Thoracic aorta (tissue), 2 donors: ENCODE data around the gene INHBA. TPM values are rescaled to one million over a fixed set of nuclear protein-coding genes. Genes with fewer than 3 reads are reported as not detected.

Source experiments
- ATAC-seq: fragments of 150-250 bp; one replicate; pipeline ENCODE4 v1.8.0; 2017; ENCODE audit warnings: low read depth; ENCODE audit not compliant: insufficient number of reproducible peaks, low FRiP score
- DNase-seq: peaks from one replicate; pipeline ENCODE4 v3.0.0-alpha.2; 2020; ENCODE audit warnings: low spot score
- H3K27ac ChIP-seq, 2 donors: fragments of 200-600 bp; sonication (generic); 1 replicate in 1 of 2; 2 replicates in 1 of 2; pipeline ENCODE4 v1.5.1; 2016; ENCODE audit warnings: mild to moderate bottlenecking in 2 of 2, moderate library complexity in 2 of 2
- H3K27me3 ChIP-seq: fragments of 200-600 bp; sonication (generic); replicated peaks from 2 replicates; pipeline ENCODE4 v1.6.0; 2016; ENCODE audit warnings: mild to moderate bottlenecking; ENCODE audit not compliant: insufficient read depth
- H3K36me3 ChIP-seq: fragments of 200-600 bp; sonication (generic); one replicate; pipeline ENCODE4 v1.5.1; 2016
- H3K4me1 ChIP-seq, 2 donors: fragments of 200-600 bp; sonication (generic); 1 replicate in 1 of 2; 2 replicates in 1 of 2; pipeline versions ENCODE4 v1.5.1 to v1.6.0; 2016; ENCODE audit warnings: low read depth in 2 of 2, mild to moderate bottlenecking in 1 of 2; ENCODE audit not compliant: control insufficient read depth in 1 of 2
- H3K4me3 ChIP-seq: fragments of 200-600 bp; sonication (generic); 2 replicates; pipeline ENCODE4 v1.5.1; 2016; ENCODE audit warnings: mild to moderate bottlenecking
- H3K9me3 ChIP-seq: fragments of 200-600 bp; sonication (generic); 2 replicates; pipeline ENCODE4 v1.5.1; 2016
- CTCF ChIP-seq: fragments of 200-600 bp; sonication (generic); IDR thresholded peaks from one replicate; pipeline ENCODE4 v1.5.1; 2019; ENCODE audit warnings: antibody characterized with exemption
- total RNA-seq, 2 donors: library from RNA; depleted of rRNA; stranded (reverse); fragments of >200 nt; gene quantifications; one replicate each; pipeline versions ENCODE4 v1.1.0 to v1.2.3, GENCODE V29; 2016

INHBA gene
- total RNA-seq, 2 donors from 2014 or later, result 24.0 to 44.8 TPM

DNA sequence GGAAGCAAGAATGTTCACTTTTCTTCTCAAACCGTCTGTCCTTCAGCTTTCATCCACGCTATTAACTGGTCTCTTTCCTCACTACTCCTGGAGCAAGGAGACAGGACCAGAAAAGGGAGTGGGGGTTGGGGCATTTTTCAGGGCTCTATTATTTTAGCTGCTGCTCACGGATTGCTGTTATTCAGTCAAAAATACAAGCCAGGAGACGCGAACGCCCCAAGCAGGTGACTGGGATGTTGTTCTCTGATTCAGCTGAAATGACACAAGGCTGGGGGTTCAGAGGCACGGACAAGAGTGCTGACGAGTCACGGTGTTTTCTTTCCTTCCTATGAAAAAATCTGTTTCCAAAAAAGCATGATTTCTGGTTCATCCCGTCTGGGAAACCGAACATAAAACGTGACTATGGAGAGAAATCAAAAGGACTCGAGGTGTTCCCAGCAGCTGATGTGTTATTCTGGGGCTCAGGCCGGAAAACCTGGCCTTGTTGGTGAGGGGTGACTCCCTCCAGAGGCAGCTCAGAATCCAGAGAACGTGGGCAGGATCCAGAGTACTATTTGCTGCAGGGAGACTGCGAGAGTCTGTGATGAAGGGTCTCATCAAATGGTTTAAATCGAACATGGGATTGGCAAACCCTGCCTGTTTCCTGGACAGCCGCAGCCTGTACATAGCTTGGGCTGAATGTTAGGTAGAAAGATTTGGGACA lies 3.5 kb upstream of the INHBA start:
- H3K27ac ChIP-seq, result peak overlapping the region; percentile 86 to 88
- no peaks in the 10 kb centered on the region for H3K27me3 ChIP-seq
- no peaks in the 10 kb centered on the region for H3K36me3 ChIP-seq
- TF ChIP-seq CTCF, result no peak
- peaks cover 12 to 59% of the 10 kb centered on the region in 2 donors for H3K4me1 ChIP-seq
- H3K9me3 ChIP-seq, result no peaks in the 10 kb centered on the region
- no peak for DNase-seq
- peak overlapping the region; percentile 76 for H3K4me3 ChIP-seq
- no peak for ATAC-seq

DNA sequence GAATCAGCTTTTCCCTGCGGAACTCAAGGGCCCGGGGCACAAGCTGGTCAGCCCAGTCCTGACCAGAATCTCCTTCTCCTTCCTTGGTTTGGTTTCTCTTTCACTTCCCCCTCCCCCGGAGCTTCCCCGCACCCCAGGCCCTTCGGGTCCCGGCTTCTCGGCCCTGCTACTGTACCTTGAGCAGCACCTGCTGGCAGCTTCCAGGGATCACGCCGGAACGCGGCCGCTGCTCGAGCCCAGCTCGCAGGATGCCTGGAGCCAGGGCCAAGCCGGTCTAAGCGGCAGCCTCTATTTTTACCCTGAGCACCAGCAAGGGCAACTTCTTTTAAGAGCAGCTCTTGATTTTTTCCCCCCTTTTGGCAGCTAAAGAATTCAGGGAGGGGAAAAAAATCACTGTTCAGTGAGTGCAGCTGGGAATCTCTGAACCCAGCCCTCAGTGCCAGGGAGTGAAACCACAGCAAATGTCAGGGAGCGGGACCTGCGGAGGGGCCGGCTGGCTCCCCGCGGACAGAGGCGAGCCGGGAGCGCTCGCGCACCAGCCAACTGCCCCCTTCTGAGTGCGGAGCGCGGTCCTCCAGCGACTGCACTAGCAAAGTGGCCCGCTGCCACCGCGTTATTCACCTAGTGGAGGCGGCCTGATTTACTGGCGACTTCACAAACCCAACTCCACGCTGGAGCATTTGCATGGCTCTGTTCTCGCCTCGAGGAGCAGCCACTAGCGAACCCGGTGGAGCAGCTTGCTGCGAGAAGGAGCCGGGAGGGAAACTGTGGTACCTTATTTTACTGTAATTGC lies 2.4 kb upstream of the INHBA start:
- Histone ChIP-seq H3K4me1 (peaks cover 12 to 64% of the 10 kb centered on the region in 2 donors), H3K9me3 (no peaks in the 10 kb centered on the region), H3K27me3 (no peaks in the 10 kb centered on the region), H3K27ac (peak overlapping the region; percentile 86 to 88), H3K36me3 (no peaks in the 10 kb centered on the region), H3K4me3 (peak overlapping the region; percentile 76)
- TF ChIP-seq CTCF, result peak; percentile 66
- ATAC-seq, result peak; percentile 46
- DNase-seq, result peak; percentile 52

GRCh38 chr7:41701068-41701941 lies 1.6 kb downstream of the INHBA start:
- ATAC-seq (no peak), DNase-seq (no peak)
- Histone ChIP-seq H3K4me1 (peaks cover 12 to 57% of the 10 kb centered on the region in 2 donors), H3K27ac (peak overlapping the region; percentile 86 to 88), H3K9me3 (no peaks in the 10 kb centered on the region), H3K36me3 (no peaks in the 10 kb centered on the region), H3K27me3 (no peaks in the 10 kb centered on the region), H3K4me3 (peak overlapping the region; percentile 72)
- TF ChIP-seq CTCF, result no peak

- H3K27me3 ChIP-seq, result no peaks in the 10 kb centered on the region
- peaks cover 14 to 57% of the 10 kb centered on the region in 2 donors for H3K4me1 ChIP-seq
- DNase-seq (no peak), ATAC-seq (no peak)
- TF ChIP-seq CTCF, result no peak
- H3K27ac ChIP-seq, result peak overlapping the region; percentile 86 to 88
- H3K36me3 ChIP-seq, result no peaks in the 10 kb centered on the region
- H3K9me3 ChIP-seq, result no peaks in the 10 kb centered on the region
- peak overlapping the region; percentile 72 for H3K4me3 ChIP-seq
These were observed 2.8 kb downstream of the INHBA start for GRCh38 chr7:41700044-41700471.
